Fibroblast of the aortic adventitia (primary cell): ENCODE data around the gene NVL. TPM values are rescaled to one million over a fixed set of nuclear protein-coding genes. Genes with fewer than 3 reads are reported as not detected.
A peak's percentile ranks its signal among the peaks of the same experiment; 100 is the strongest.

Source experiments
- DNase-seq: peaks from one replicate; pipeline ENCODE4 v3.0.0-alpha.2; 2010; ENCODE audit warnings: low read depth
- H3K4me3 ChIP-seq: 2 replicates; pipeline ENCODE4 v1.5.1; 2011; ENCODE audit warnings: low read depth, mild to moderate bottlenecking, control low read depth, low read length, moderate library complexity
- CTCF ChIP-seq: IDR thresholded peaks from 2 replicates; pipeline ENCODE4 v1.5.1; 2011; ENCODE audit warnings: mild to moderate bottlenecking, low read length, control low read depth, inconsistent platforms; ENCODE audit not compliant: insufficient read depth
- total RNA-seq: library from RNA; depleted of rRNA; stranded (reverse); fragments of >200 nt; gene quantifications from 2 replicates; pipeline ENCODE4 v1.2.3, GENCODE V29; 2012; ENCODE audit warnings: low replicate concordance

The NVL gene
- total RNA-seq, 1 donor = 27.7 TPM

- DNase-seq = no peak
- no peak overlapping the region for H3K4me3 ChIP-seq
- no peak for TF ChIP-seq CTCF
These were observed 47.8 kb downstream of the NVL start for GRCh38 chr1:224282140-224282539.

- TF ChIP-seq CTCF = no peak
- DNase-seq = no peak
- no peak overlapping the region for H3K4me3 ChIP-seq
These were observed 53.0 kb downstream of the NVL start for GRCh38 chr1:224276771-224277487.

- TF ChIP-seq CTCF = no peak
- no peak overlapping the region for H3K4me3 ChIP-seq
- no peak for DNase-seq
These were observed 54.9 kb downstream of the NVL start for GRCh38 chr1:224274970-224275626.

- H3K4me3 ChIP-seq = no peak overlapping the region
- peak; percentile 63 for DNase-seq
- TF ChIP-seq CTCF = no peak
These were observed 56.3 kb downstream of the NVL start for GRCh38 chr1:224273641-224274040.

- TF ChIP-seq CTCF = no peak
- no peak for DNase-seq
- H3K4me3 ChIP-seq = no peak overlapping the region
These were observed 58.9 kb downstream of the NVL start for GRCh38 chr1:224271106-224271505.

GRCh38 chr1:224267925-224268324, 62.0 kb downstream of the NVL start:
- H3K4me3 ChIP-seq = no peak overlapping the region
- no peak for DNase-seq
- TF ChIP-seq CTCF = no peak
